MM.1S (cell line): ENCODE measurements around the gene RNF187.

Source experiments
- EZH2 ChIP-seq: fragments of 300-600 bp; sonication (generic); optimal IDR thresholded peaks from 2 replicates; pipeline ENCODE3; 2017; ENCODE audit warnings: low read depth, mild to moderate bottlenecking, antibody characterized with exemption, low read length, mixed read lengths
- EZH2phosphoT487 ChIP-seq: fragments of 300-600 bp; sonication (generic); IDR thresholded peaks from 2 replicates; pipeline ENCODE4 v1.6.1; 2018; ENCODE audit warnings: antibody characterized with exemption, low read length
- TF ChIP-seq, protein P1 (sequence below): fragments of 300-600 bp; sonication (generic); IDR thresholded peaks from 2 replicates; pipeline ENCODE4 v1.5.1; 2016; ENCODE audit warnings: antibody characterized with exemption, low read length, mixed read lengths

- TF ChIP-seq, protein P1, sequence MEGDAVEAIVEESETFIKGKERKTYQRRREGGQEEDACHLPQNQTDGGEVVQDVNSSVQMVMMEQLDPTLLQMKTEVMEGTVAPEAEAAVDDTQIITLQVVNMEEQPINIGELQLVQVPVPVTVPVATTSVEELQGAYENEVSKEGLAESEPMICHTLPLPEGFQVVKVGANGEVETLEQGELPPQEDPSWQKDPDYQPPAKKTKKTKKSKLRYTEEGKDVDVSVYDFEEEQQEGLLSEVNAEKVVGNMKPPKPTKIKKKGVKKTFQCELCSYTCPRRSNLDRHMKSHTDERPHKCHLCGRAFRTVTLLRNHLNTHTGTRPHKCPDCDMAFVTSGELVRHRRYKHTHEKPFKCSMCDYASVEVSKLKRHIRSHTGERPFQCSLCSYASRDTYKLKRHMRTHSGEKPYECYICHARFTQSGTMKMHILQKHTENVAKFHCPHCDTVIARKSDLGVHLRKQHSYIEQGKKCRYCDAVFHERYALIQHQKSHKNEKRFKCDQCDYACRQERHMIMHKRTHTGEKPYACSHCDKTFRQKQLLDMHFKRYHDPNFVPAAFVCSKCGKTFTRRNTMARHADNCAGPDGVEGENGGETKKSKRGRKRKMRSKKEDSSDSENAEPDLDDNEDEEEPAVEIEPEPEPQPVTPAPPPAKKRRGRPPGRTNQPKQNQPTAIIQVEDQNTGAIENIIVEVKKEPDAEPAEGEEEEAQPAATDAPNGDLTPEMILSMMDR: no peak
- TF ChIP-seq EZH2phosphoT487 (no peak), EZH2 (no peak)
These were observed 25.6 kb downstream of the RNF187 start for GRCh38 chr1:228512781-228513198.
